NCI-H128 (cell line): ENCODE measurements around the gene SH3GL2.

Experiments
- DNase-seq: peaks from one replicate; lab custom pipeline; 2025; ENCODE audit not compliant: unreplicated experiment; lab: John Stamatoyannopoulos, UW

The SH3GL2 gene

GRCh38 chr9:17802249-17802857, 223.5 kb downstream of the SH3GL2 start:
- no peak for DNase-seq

GRCh38 chr9:17807613-17808282, 228.9 kb downstream of the SH3GL2 start:
- DNase-seq, result no peak

- no peak for DNase-seq
These were observed 231.5 kb downstream of the SH3GL2 start for GRCh38 chr9:17810317-17810716.

GRCh38 chr9:17810728-17811571, 232.1 kb downstream of the SH3GL2 start:
- DNase-seq, result peak; percentile 15

- no peak for DNase-seq
These were observed 234.9 kb downstream of the SH3GL2 start for GRCh38 chr9:17813798-17814197.

GRCh38 chr9:17816431-17817027, 237.7 kb downstream of the SH3GL2 start:
- no peak for DNase-seq

- no peak for DNase-seq
These were observed 245.3 kb downstream of the SH3GL2 start for GRCh38 chr9:17824191-17824590.

- DNase-seq, result no peak
These were observed 245.9 kb downstream of the SH3GL2 start for GRCh38 chr9:17824616-17825264.

GRCh38 chr9:17825265-17825659, 246.4 kb downstream of the SH3GL2 start:
- DNase-seq, result no peak

- no peak for DNase-seq
These were observed 250.2 kb downstream of the SH3GL2 start for GRCh38 chr9:17829064-17829463.

- DNase-seq, result no peak
These were observed 251.0 kb downstream of the SH3GL2 start for GRCh38 chr9:17829812-17830385.

- no peak for DNase-seq
These were observed 253.9 kb downstream of the SH3GL2 start for GRCh38 chr9:17832812-17833211.

GRCh38 chr9:17833846-17834245, 255.0 kb downstream of the SH3GL2 start:
- DNase-seq, result no peak

- no peak for DNase-seq
These were observed 259.1 kb downstream of the SH3GL2 start for GRCh38 chr9:17837965-17838364.

- peak; percentile 40 for DNase-seq
These were observed 260.9 kb downstream of the SH3GL2 start for GRCh38 chr9:17839776-17840175.

- no peak for DNase-seq
These were observed 264.4 kb downstream of the SH3GL2 start for GRCh38 chr9:17843236-17843635.
